GM11168 (cell line): ENCODE results near the gene MDP1.
"Not testable (repeated sequence)": the region's sequence is repeated elsewhere in the genome, so short reads cannot be mapped to it uniquely, and the experiment has no call there.

Source experiments
- in situ Hi-C: fragments of 300-500 bp; cut with MboI; formaldehyde crosslinking; loops from one replicate; pipeline ENCODE4 v1.12.0; 2022; ENCODE audit warnings: low sequenced_read_pairs; ENCODE audit not compliant: unreplicated experiment

Gene MDP1

GRCh38 chr14:24252289-24253124 is 36.6 kb upstream of the MDP1 start:
- in situ Hi-C loops = no loop called here

- in situ Hi-C loops = no loop called here
Measured at GRCh38 chr14:24251880-24252288, 36.0 kb upstream of the MDP1 start.

GRCh38 chr14:24250354-24250753 is 34.5 kb upstream of the MDP1 start:
- in situ Hi-C loops = no loop called here

GRCh38 chr14:24249230-24250021 is 33.6 kb upstream of the MDP1 start:
- in situ Hi-C loops = no loop called here

GRCh38 chr14:24247422-24247821 is 31.6 kb upstream of the MDP1 start:
- in situ Hi-C loops = no loop called here

GRCh38 chr14:24246765-24247212 is 30.9 kb upstream of the MDP1 start:
- in situ Hi-C loops = no loop called here

GRCh38 chr14:24245350-24245749 is 29.5 kb upstream of the MDP1 start:
- in situ Hi-C loops = not testable (repeated sequence)

- in situ Hi-C loops = loop anchor here (5.0 kb wide), 1 partner anchor 54 kb away; the partner anchor contains the start of genes DHRS1 and NOP9
Measured at GRCh38 chr14:24243336-24243836, 27.5 kb upstream of the MDP1 start.

- in situ Hi-C loops = loop anchor here (5.0 kb wide), 1 partner anchor 55 kb away; the partner anchor contains the start of genes DHRS1 and NOP9
Measured at GRCh38 chr14:24241829-24242443, 26.1 kb upstream of the MDP1 start.

- in situ Hi-C loops = loop anchor here (5.0 kb wide), 1 partner anchor 57 kb away; the partner anchor contains the start of genes DHRS1 and NOP9
Measured at GRCh38 chr14:24240110-24240918, 24.4 kb upstream of the MDP1 start.

- in situ Hi-C loops = no loop called here
Measured at GRCh38 chr14:24238527-24239037, 22.7 kb upstream of the MDP1 start.

GRCh38 chr14:24238123-24238522 is 22.3 kb upstream of the MDP1 start:
- in situ Hi-C loops = no loop called here

GRCh38 chr14:24237463-24237955 is 21.6 kb upstream of the MDP1 start:
- in situ Hi-C loops = no loop called here

GRCh38 chr14:24236689-24237462 is 21.0 kb upstream of the MDP1 start:
- in situ Hi-C loops = no loop called here

- in situ Hi-C loops = no loop called here
Measured at GRCh38 chr14:24235804-24236688, 20.2 kb upstream of the MDP1 start.

- in situ Hi-C loops = no loop called here
Measured at GRCh38 chr14:24234095-24235005, 18.5 kb upstream of the MDP1 start.

- in situ Hi-C loops = no loop called here
Measured at GRCh38 chr14:24233538-24233866, 17.6 kb upstream of the MDP1 start.
